ENCODE results near the gene PHKA2. TPM values are rescaled to one million over a fixed set of nuclear protein-coding genes. Genes with fewer than 3 reads are reported as not detected.

Gene PHKA2
- total RNA-seq, 1 donor from 2014 or later: 13.2 TPM

- DNase-seq: no peak
- Mint-ChIP-seq H3K36me3 (ENCODE audit: unreplicated experiment) (peaks cover 4% of the 10 kb centered on the region), H3K4me3 (ENCODE audit: unreplicated experiment) (peak overlapping the region; percentile 23), H3K27me3 (ENCODE audit: unreplicated experiment) (no peaks in the 10 kb centered on the region), H3K9me3 (ENCODE audit: unreplicated experiment) (no peaks in the 10 kb centered on the region), H3K27ac (ENCODE audit: unreplicated experiment) (no peak overlapping the region), H3K4me1 (ENCODE audit: low read depth, unreplicated experiment) (no peaks in the 10 kb centered on the region)
- no peak for TF ChIP-seq CTCF (IDR thresholded peaks at IDR 0.05; ENCODE audit: partially characterized antibody, unreplicated experiment)
Observed at GRCh38 chrX:18917831-18918230, 66.1 kb downstream of the PHKA2 start.

- Mint-ChIP-seq H3K27me3 (ENCODE audit: unreplicated experiment) (no peaks in the 10 kb centered on the region), H3K4me3 (ENCODE audit: unreplicated experiment) (no peak overlapping the region), H3K9me3 (ENCODE audit: unreplicated experiment) (no peaks in the 10 kb centered on the region), H3K27ac (ENCODE audit: unreplicated experiment) (no peak overlapping the region), H3K36me3 (ENCODE audit: unreplicated experiment) (no peaks in the 10 kb centered on the region), H3K4me1 (ENCODE audit: low read depth, unreplicated experiment) (peaks cover 2% of the 10 kb centered on the region)
- no peak for DNase-seq
- TF ChIP-seq CTCF (IDR thresholded peaks at IDR 0.05; ENCODE audit: partially characterized antibody, unreplicated experiment): no peak
Observed at GRCh38 chrX:18906286-18906685, 77.6 kb downstream of the PHKA2 start.

- no peak overlapping the region for H3K27ac Mint-ChIP-seq (ENCODE audit: unreplicated experiment)
- H3K9me3 Mint-ChIP-seq (ENCODE audit: unreplicated experiment): no peaks in the 10 kb centered on the region
- no peak overlapping the region for H3K4me3 Mint-ChIP-seq (ENCODE audit: unreplicated experiment)
- DNase-seq: no peak
- no peaks in the 10 kb centered on the region for H3K36me3 Mint-ChIP-seq (ENCODE audit: unreplicated experiment)
- H3K27me3 Mint-ChIP-seq (ENCODE audit: unreplicated experiment): no peaks in the 10 kb centered on the region
- no peak for TF ChIP-seq CTCF (IDR thresholded peaks at IDR 0.05; ENCODE audit: partially characterized antibody, unreplicated experiment)
- H3K4me1 Mint-ChIP-seq (ENCODE audit: low read depth, unreplicated experiment): peaks cover 13% of the 10 kb centered on the region
Observed at GRCh38 chrX:18900401-18900976, 83.4 kb downstream of the PHKA2 start.

- peak; percentile 66 for DNase-seq
Observed at GRCh38 chrX:18899796-18900380, 84.0 kb downstream of the PHKA2 start.

More at GRCh38 chrX:18899796-18900380, 84.0 kb downstream of the PHKA2 start:
- Mint-ChIP-seq H3K4me3 (ENCODE audit: unreplicated experiment) (no peak overlapping the region), H3K27ac (ENCODE audit: unreplicated experiment) (no peak overlapping the region), H3K9me3 (ENCODE audit: unreplicated experiment) (no peaks in the 10 kb centered on the region), H3K27me3 (ENCODE audit: unreplicated experiment) (no peaks in the 10 kb centered on the region), H3K4me1 (ENCODE audit: low read depth, unreplicated experiment) (peaks cover 14% of the 10 kb centered on the region), H3K36me3 (ENCODE audit: unreplicated experiment) (no peaks in the 10 kb centered on the region)
- TF ChIP-seq CTCF (IDR thresholded peaks at IDR 0.05; ENCODE audit: partially characterized antibody, unreplicated experiment): no peak
